NB4 (cell line): ENCODE measurements around the gene TCF23.

Experiments used
- MYC ChIP-seq: IDR thresholded peaks from 2 replicates; pipeline ENCODE4 v1.6.1; 2011; ENCODE audit warnings: low read depth, low read length
- POLR2A ChIP-seq: IDR thresholded peaks from 2 replicates; pipeline ENCODE4 v1.6.1; 2011; ENCODE audit warnings: mild to moderate bottlenecking; ENCODE audit not compliant: insufficient read length; ENCODE audit errors: extremely low read depth
- TF ChIP-seq, protein P1 (sequence below): IDR thresholded peaks from one replicate; pipeline ENCODE4 v1.5.1; 2012; ENCODE audit warnings: low read depth, low read length
- TF ChIP-seq, protein P2 (sequence below): IDR thresholded peaks from 2 replicates; pipeline ENCODE4 v1.6.1; 2011; ENCODE audit warnings: low read depth, low read length

DNA sequence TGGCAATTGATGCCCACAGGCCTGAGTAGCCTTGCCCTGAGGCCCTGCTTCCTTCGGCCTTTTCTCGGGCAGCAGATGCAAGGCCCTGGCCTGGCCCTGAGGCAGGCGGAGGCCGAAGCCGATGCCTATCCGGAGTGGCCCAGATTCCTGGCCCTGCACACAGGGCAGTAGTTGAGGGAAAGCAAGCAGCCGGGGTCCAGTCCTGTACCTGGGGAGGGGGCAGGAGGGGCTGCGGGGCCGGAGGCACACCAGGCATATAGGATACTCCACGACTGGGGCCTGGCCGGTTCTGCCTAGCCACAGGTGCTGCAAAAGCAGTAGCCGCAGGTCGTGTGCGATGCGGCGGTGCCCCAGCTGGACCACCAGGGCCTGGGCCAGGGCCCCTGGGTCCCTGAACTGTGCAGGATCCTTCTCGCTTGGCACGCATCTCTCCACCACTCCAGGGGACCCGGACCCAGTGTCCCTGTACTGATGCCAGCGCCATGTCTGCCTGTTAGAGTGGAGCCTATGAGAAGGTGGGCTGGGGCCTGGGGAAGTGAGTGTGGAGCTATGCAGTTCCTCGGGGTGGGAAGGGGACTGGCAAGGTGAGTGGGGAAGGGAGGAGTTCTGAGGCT is 11.4 kb upstream of the TCF23 start:
- TF ChIP-seq, protein P1, sequence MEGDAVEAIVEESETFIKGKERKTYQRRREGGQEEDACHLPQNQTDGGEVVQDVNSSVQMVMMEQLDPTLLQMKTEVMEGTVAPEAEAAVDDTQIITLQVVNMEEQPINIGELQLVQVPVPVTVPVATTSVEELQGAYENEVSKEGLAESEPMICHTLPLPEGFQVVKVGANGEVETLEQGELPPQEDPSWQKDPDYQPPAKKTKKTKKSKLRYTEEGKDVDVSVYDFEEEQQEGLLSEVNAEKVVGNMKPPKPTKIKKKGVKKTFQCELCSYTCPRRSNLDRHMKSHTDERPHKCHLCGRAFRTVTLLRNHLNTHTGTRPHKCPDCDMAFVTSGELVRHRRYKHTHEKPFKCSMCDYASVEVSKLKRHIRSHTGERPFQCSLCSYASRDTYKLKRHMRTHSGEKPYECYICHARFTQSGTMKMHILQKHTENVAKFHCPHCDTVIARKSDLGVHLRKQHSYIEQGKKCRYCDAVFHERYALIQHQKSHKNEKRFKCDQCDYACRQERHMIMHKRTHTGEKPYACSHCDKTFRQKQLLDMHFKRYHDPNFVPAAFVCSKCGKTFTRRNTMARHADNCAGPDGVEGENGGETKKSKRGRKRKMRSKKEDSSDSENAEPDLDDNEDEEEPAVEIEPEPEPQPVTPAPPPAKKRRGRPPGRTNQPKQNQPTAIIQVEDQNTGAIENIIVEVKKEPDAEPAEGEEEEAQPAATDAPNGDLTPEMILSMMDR: no peak
- no peak for TF ChIP-seq POLR2A
- TF ChIP-seq MYC: no peak
- TF ChIP-seq, protein P2, sequence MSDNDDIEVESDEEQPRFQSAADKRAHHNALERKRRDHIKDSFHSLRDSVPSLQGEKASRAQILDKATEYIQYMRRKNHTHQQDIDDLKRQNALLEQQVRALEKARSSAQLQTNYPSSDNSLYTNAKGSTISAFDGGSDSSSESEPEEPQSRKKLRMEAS: no peak
